HepG2 (cell line): ENCODE measurements around the gene ERCC2. TPM values are rescaled to one million over a fixed set of nuclear protein-coding genes. Genes with fewer than 3 reads are reported as not detected.

Experiments used
- CEBPG ChIP-seq: IDR thresholded peaks from 2 replicates; pipeline ENCODE4 v1.6.1; 2016
- GABPA ChIP-seq, 2 experiments: IDR thresholded peaks; 2 replicates each; pipeline ENCODE4 v1.6.1; 2011 to 2016; ENCODE audit warnings: low read depth in 2 of 2, low read length in 1 of 2, missing biosample characterization in 1 of 2, missing genetic modification characterization in 1 of 2
- GLI4 ChIP-seq: sonication (generic); formaldehyde crosslinking; IDR thresholded peaks from 2 replicates; pipeline ENCODE4 v1.5.1; 2020; ENCODE audit warnings: missing genetic modification reagents, mild to moderate bottlenecking, moderate library complexity, borderline replicate concordance
- HMGA1 ChIP-seq: sonication (generic); formaldehyde crosslinking; conservative IDR thresholded peaks from 2 replicates; pipeline ENCODE4 v1.4.0; 2020; ENCODE audit warnings: missing genetic modification reagents
- NBN ChIP-seq: fragments of 450-650 bp; conservative IDR thresholded peaks from 2 replicates; pipeline ENCODE4 v1.6.1; 2017
- PAX8 ChIP-seq: sonication (generic); formaldehyde crosslinking; IDR thresholded peaks from 2 replicates; pipeline ENCODE4 v1.8.0; 2022; ENCODE audit warnings: mild to moderate bottlenecking, missing genetic modification reagents, borderline replicate concordance
- POLR2AphosphoS5 ChIP-seq: IDR thresholded peaks from 2 replicates; pipeline ENCODE4 v1.6.1; 2012; ENCODE audit warnings: low read depth, low read length
- PRDM4 ChIP-seq: sonication (generic); formaldehyde crosslinking; IDR thresholded peaks from 2 replicates; pipeline ENCODE4 v1.9.0; 2021; ENCODE audit warnings: missing genetic modification reagents, borderline replicate concordance
- RARA ChIP-seq: IDR thresholded peaks from 2 replicates; pipeline ENCODE4 v1.6.1; 2016; ENCODE audit warnings: missing genetic modification reagents, missing compliant biosample characterization
- SCMH1 ChIP-seq: sonication (generic); formaldehyde crosslinking; IDR thresholded peaks from 2 replicates; pipeline ENCODE4 v1.9.0; 2021; ENCODE audit warnings: missing genetic modification reagents, mild to moderate bottlenecking, borderline replicate concordance
- SP1 ChIP-seq, 2 experiments: fragments of 450-650 bp in 1 of 2; sonication (generic) in 1 of 2; formaldehyde crosslinking in 1 of 2; IDR thresholded peaks; 2 replicates each; pipeline versions ENCODE4 v1.4.0 to v1.6.1; 2016 to 2020; ENCODE audit warnings: missing genetic modification reagents in 1 of 2
- STAT6 ChIP-seq: sonication (generic); formaldehyde crosslinking; IDR thresholded peaks from 2 replicates; pipeline ENCODE4 v1.4.0; 2020; ENCODE audit warnings: missing genetic modification reagents, mild to moderate bottlenecking, borderline replicate concordance
- ZBTB40 ChIP-seq, 2 experiments: fragments of 450-650 bp in 1 of 2; sonication (generic) in 1 of 2; formaldehyde crosslinking in 1 of 2; IDR thresholded peaks; 2 replicates each; pipeline versions ENCODE4 v1.6.1 to v1.8.0; 2016 to 2022; ENCODE audit warnings: antibody characterized with exemption in 1 of 2, mild to moderate bottlenecking in 1 of 2, missing genetic modification reagents in 1 of 2
- ZNF260 ChIP-seq: sonication (generic); formaldehyde crosslinking; IDR thresholded peaks from 2 replicates; pipeline ENCODE4 v1.4.0; 2020; ENCODE audit warnings: missing genetic modification reagents, low read depth, mild to moderate bottlenecking, borderline replicate concordance
- polyA plus RNA-seq, 8 experiments: library from polyadenylated mRNA; depleted of rRNA in 3 of 8; stranded (reverse) in 7 of 8; unstranded in 1 of 8; fragments of >200 nt; fragmentation: Illumina TruSeq in 4 of 8; extraction: Trizol in 4 of 8; gene quantifications; 2 replicates each; pipeline versions ENCODE4 v1.2.1 to v1.2.3, GENCODE V29; 2011 to 2016; ENCODE audit warnings: low read depth in 4 of 8, missing spikeins in 1 of 8, mixed read lengths in 1 of 8; ENCODE audit not compliant: insufficient read depth in 1 of 8
- total RNA-seq, 5 experiments: library from RNA; depleted of rRNA; stranded (reverse); fragments of >200 nt; fragmentation: Illumina TruSeq; extraction: Trizol; gene quantifications; 2 replicates each; pipeline ENCODE4 v1.2.3, GENCODE V29; 2016; ENCODE audit warnings: low read depth in 1 of 5

ERCC2 gene
- total and polyA plus RNA-seq, 2 of the 13 experiments (the other 11 are each of a cell fraction or from before 2014, with no cell fraction given), result 25.4 to 49.2 TPM

GRCh38 chr19:45403781-45404556 is 33.6 kb upstream of the ERCC2 start (continued):
- no peak for TF ChIP-seq ZBTB40 (IDR thresholded peaks at IDR 0.05)
- no peak for TF ChIP-seq ZBTB40 (CRISPR knock-in tag; IDR thresholded peaks at IDR 0.05)
- no peak for TF ChIP-seq STAT6 (CRISPR knock-in tag)
- no peak for TF ChIP-seq PRDM4 (CRISPR knock-in tag)
- TF ChIP-seq POLR2AphosphoS5, result no peak
- TF ChIP-seq CEBPG, result peak; percentile 14; the same call in 1 of the 2 replicates
- no peak for TF ChIP-seq GLI4
- TF ChIP-seq NBN, result no peak
- no peak for TF ChIP-seq RARA (CRISPR knock-in tag)
- no peak for TF ChIP-seq SP1 (IDR thresholded peaks at IDR 0.05)
- no peak for TF ChIP-seq SP1 (CRISPR knock-in tag; IDR thresholded peaks at IDR 0.05)
- TF ChIP-seq HMGA1 (CRISPR knock-in tag), result no peak
- no peak for TF ChIP-seq GABPA (IDR thresholded peaks at IDR 0.05; ENCODE audit: low read depth, low read length)
- no peak; the same call in 1 of the 2 replicates for TF ChIP-seq GABPA (CRISPR knock-in tag; IDR thresholded peaks at IDR 0.05; ENCODE audit: low read depth)
- no peak for TF ChIP-seq PAX8 (CRISPR knock-in tag)
- TF ChIP-seq ZNF260 (CRISPR knock-in tag), result no peak
- TF ChIP-seq SCMH1 (CRISPR knock-in tag), result no peak
